HEK293T (cell line): ENCODE data around the gene CLDN15.

Experiments used
- ARNT ChIP-seq: fragments of 450-650 bp; IDR thresholded peaks from 2 replicates; pipeline ENCODE4 v1.6.1; 2017; ENCODE audit warnings: mild to moderate bottlenecking
- BHLHE40 ChIP-seq: fragments of 450-650 bp; IDR thresholded peaks from 2 replicates; pipeline ENCODE4 v1.6.1; 2016; ENCODE audit warnings: mild to moderate bottlenecking, moderate library complexity, borderline replicate concordance
- CTBP1 ChIP-seq: fragments of 450-650 bp; IDR thresholded peaks from 2 replicates; pipeline ENCODE4 v1.6.1; 2016; ENCODE audit warnings: borderline replicate concordance
- ELF4 ChIP-seq: fragments of 450-650 bp; IDR thresholded peaks from 2 replicates; pipeline ENCODE4 v1.6.1; 2017; ENCODE audit warnings: antibody characterized with exemption
- FOXA1 ChIP-seq: fragments of 450-650 bp; IDR thresholded peaks from 2 replicates; pipeline ENCODE4 v1.6.1; 2016; ENCODE audit warnings: mild to moderate bottlenecking
- HDGF ChIP-seq: fragments of 450-650 bp; IDR thresholded peaks from 2 replicates; pipeline ENCODE4 v1.6.1; 2017; ENCODE audit warnings: antibody characterized with exemption, borderline replicate concordance
- LEF1 ChIP-seq: fragments of 450-650 bp; IDR thresholded peaks from 2 replicates; pipeline ENCODE4 v1.6.1; 2017; ENCODE audit warnings: mild to moderate bottlenecking, borderline replicate concordance
- NFRKB ChIP-seq: fragments of 450-650 bp; IDR thresholded peaks from 2 replicates; pipeline ENCODE4 v1.6.1; 2016; ENCODE audit warnings: mild to moderate bottlenecking, moderate library complexity
- PKNOX1 ChIP-seq: fragments of 450-650 bp; IDR thresholded peaks from 2 replicates; pipeline ENCODE4 v1.6.1; 2016
- SP1 ChIP-seq: fragments of 450-650 bp; IDR thresholded peaks from 2 replicates; pipeline ENCODE4 v1.6.1; 2017
- TARDBP ChIP-seq: fragments of 450-650 bp; IDR thresholded peaks from 2 replicates; pipeline ENCODE4 v1.6.1; 2016

GRCh38 chr7:101250324-101250723, 12.7 kb upstream of the CLDN15 start:
- TF ChIP-seq ARNT (no peak), FOXA1 (no peak), PKNOX1 (no peak), ELF4 (no peak), TARDBP (no peak), NFRKB (no peak), HDGF (no peak), BHLHE40 (no peak), SP1 (no peak), LEF1 (no peak), CTBP1 (no peak)
